GM04504 (cell line): ENCODE results near the gene NSUN7.

ENCODE experiments used
- DNase-seq: peaks from one replicate; pipeline ENCODE4 v3.0.0-alpha.2; 2012; ENCODE audit warnings: low read depth

The NSUN7 gene

GRCh38 chr4:40848940-40849339, 99.2 kb downstream of the NSUN7 start:
- DNase-seq = peak; percentile 19

DNA sequence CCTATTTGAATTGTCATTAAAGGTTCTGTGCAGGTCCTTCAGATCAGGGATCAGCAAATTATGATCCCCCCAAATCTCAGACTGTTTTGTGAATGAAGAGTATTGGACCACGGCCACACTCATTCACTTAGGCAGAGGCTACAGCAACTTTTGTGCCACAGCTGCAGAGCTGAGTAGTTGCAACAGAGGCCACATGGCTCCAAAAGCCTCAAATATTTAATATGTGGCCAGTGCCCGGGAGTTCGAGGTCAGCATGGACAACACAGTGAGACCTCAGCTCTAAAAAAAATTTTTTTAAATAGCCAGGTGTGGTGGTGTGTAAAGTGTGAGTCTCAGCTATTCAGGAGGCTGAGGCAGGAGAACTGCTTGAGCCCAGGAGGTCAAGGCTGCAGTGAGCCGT, 100.7 kb downstream of the NSUN7 start:
- no peak for DNase-seq

- DNase-seq = no peak
These were observed 106.6 kb downstream of the NSUN7 start for GRCh38 chr4:40856277-40856839.

DNA sequence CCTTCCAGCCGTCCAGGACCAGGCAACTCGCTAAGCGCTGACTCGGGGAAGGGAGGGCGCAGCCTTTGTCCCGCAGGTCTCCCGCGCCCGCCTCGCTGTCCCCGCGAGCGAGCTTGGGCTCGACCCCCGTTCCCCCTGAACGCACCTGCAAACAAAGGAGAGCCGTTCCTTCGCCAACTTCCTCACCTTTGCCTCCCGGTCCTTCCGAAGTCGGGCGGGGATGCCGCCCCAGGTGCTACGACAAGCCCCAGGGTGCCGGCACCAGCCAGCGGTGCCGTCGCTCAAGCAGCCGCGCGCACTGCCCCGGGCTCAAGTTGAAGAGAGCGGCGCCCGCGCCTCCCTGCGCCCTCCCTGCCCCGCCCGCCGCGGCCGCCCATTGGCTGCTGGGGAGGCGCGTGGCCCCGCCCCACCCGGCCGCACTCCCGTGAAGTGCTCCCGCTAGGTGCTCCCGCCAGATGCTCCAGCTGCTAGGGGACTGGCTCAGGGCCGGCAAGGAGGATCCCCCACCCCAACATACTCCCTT, 107.1 kb downstream of the NSUN7 start:
- DNase-seq = no peak

- DNase-seq = no peak
These were observed 108.2 kb downstream of the NSUN7 start for GRCh38 chr4:40857956-40858355.

- no peak for DNase-seq
These were observed 109.2 kb downstream of the NSUN7 start for GRCh38 chr4:40858962-40859361.
